MCF 10A (cell line): ENCODE measurements around the gene LAMA3. TPM values are rescaled to one million over a fixed set of nuclear protein-coding genes. Genes with fewer than 3 reads are reported as not detected.
A peak's percentile ranks its signal among the peaks of the same experiment; 100 is the strongest.

Source experiments
- BruUV-seq: library from RNA; stranded (reverse); fragments of 400-500 nt; replicated peaks from 2 replicates; lab custom pipeline; 2021; lab: Mats Ljungman, UMichigan
- CTCF ChIA-PET: fragments of 300-600 bp; sonication (Branson Sonifier 250); formaldehyde crosslinking; extraction: SDS; loops from one replicate; lab custom pipeline; 2021; ENCODE audit warnings: antibody characterized with exemption, inconsistent platforms; lab: Yijun Ruan, JAX
- POLR2A ChIA-PET: fragments of 300-600, 350-650 bp; sonication (Branson Sonifier 250); formaldehyde crosslinking; extraction: SDS; loops from one replicate; lab custom pipeline; 2020; ENCODE audit warnings: antibody characterized with exemption, inconsistent platforms; lab: Yijun Ruan, JAX
- DNase-seq: peaks from one replicate; pipeline ENCODE4 v3.0.0-alpha.2; 2018; ENCODE audit not compliant: unreplicated experiment
- H3K27ac Mint-ChIP-seq: one replicate; pipeline ENCODE4 v1.8.0; 2022; ENCODE audit warnings: mild to moderate bottlenecking, low read depth, mixed read lengths; ENCODE audit not compliant: unreplicated experiment
- H3K27me3 Mint-ChIP-seq: one replicate; pipeline ENCODE4 v1.8.0; 2022; ENCODE audit warnings: mixed read lengths; ENCODE audit not compliant: insufficient read depth, unreplicated experiment
- H3K36me3 Mint-ChIP-seq: one replicate; pipeline ENCODE4 v1.8.0; 2022; ENCODE audit warnings: mild to moderate bottlenecking, moderate library complexity, mixed read lengths; ENCODE audit not compliant: insufficient read depth, unreplicated experiment
- H3K4me1 Mint-ChIP-seq: one replicate; pipeline ENCODE4 v1.8.0; 2022; ENCODE audit warnings: mixed read lengths; ENCODE audit not compliant: insufficient read depth, unreplicated experiment
- H3K4me3 Mint-ChIP-seq: one replicate; pipeline ENCODE4 v1.8.0; 2022; ENCODE audit warnings: mild to moderate bottlenecking, moderate library complexity, mixed read lengths; ENCODE audit not compliant: unreplicated experiment
- H3K9me3 Mint-ChIP-seq: one replicate; pipeline ENCODE4 v1.8.0; 2022; ENCODE audit warnings: mixed read lengths; ENCODE audit not compliant: unreplicated experiment
- intact Hi-C: fragments of 100-400 bp; cut with micrococcal nuclease; formaldehyde crosslinking; loops from 2 replicates; pipeline ENCODE4 v1.14.1; 2022
- total RNA-seq: library from RNA; stranded (reverse); gene quantifications from 2 replicates; pipeline ENCODE4 v1.2.3, GENCODE V29; 2022
- TF ChIP-seq, protein P1 (sequence below): fragments of 200-600 bp; IDR thresholded peaks from one replicate; pipeline ENCODE4 v1.8.0; 2022; ENCODE audit warnings: antibody characterized with exemption, mild to moderate bottlenecking; ENCODE audit not compliant: unreplicated experiment

The LAMA3 gene
- total RNA-seq, 1 experiment from 2014 or later, result 371 TPM

DNA sequence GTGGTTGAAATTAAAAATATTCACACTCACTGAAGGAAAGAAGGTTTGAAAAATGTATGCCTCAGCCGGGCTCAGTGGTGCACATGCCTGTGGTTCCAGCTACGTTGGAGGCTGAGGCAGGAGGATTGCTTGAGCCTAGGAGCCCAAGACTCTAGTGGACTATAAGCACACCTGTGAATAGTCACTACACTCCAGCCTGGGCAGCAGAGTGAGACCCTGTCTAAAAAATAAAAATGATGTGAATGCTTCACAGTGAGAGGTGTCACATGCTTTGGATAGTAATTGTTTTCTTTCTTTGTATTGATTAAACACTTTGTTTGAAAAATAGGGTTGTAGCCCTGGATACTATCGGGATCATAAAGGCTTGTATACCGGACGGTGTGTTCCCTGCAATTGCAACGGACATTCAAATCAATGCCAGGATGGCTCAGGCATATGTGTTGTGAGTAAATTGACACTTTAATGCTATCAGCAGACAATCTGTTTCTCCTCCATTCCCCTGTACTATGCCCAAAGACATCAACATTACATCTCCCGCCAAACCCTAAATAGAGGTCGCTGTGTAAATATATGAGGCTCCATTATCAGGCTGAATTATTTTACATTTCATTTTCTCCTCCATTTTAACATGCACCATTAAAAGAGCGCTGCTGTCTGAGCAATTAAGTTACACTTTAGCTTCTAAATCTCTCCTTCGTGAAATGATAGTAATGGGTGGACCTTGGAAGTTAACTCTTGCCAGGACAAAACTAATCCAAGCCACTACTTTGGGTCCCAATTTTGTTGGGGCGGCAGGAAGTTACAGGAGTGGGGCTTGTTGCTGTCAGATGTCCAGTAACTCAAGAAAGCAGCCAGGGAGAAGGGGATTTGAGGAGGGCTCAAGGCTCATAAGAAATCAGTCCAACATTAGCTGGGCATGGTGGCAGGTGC, 187.0 kb downstream of the LAMA3 start:
- Mint-ChIP-seq H3K27ac (peak overlapping the region; percentile 98), H3K27me3 (no peaks in the 10 kb centered on the region), H3K9me3 (no peaks in the 10 kb centered on the region), H3K4me3 (peak overlapping the region; percentile 90), H3K36me3 (peaks cover 84% of the 10 kb centered on the region), H3K4me1 (peaks cover 39% of the 10 kb centered on the region)
- ChIA-PET CTCF (interaction anchor here (0.6 to 0.7 kb wide), 3 partner anchors 49 to 115 kb away, joined by 3 to 4 read pairs (median 4); no protein-coding TSS in a partner anchor), POLR2A (interaction anchor here (0.8 to 6.1 kb wide), 5 partner anchors 7 to 123 kb away, joined by 3 to 123 read pairs (median 5); no protein-coding TSS in a partner anchor)
- no peak for DNase-seq
- BruUV-seq, result no TSS peak
- TF ChIP-seq, protein P1, sequence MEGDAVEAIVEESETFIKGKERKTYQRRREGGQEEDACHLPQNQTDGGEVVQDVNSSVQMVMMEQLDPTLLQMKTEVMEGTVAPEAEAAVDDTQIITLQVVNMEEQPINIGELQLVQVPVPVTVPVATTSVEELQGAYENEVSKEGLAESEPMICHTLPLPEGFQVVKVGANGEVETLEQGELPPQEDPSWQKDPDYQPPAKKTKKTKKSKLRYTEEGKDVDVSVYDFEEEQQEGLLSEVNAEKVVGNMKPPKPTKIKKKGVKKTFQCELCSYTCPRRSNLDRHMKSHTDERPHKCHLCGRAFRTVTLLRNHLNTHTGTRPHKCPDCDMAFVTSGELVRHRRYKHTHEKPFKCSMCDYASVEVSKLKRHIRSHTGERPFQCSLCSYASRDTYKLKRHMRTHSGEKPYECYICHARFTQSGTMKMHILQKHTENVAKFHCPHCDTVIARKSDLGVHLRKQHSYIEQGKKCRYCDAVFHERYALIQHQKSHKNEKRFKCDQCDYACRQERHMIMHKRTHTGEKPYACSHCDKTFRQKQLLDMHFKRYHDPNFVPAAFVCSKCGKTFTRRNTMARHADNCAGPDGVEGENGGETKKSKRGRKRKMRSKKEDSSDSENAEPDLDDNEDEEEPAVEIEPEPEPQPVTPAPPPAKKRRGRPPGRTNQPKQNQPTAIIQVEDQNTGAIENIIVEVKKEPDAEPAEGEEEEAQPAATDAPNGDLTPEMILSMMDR, result no peak
- intact Hi-C loops, result no loop called here

DNA sequence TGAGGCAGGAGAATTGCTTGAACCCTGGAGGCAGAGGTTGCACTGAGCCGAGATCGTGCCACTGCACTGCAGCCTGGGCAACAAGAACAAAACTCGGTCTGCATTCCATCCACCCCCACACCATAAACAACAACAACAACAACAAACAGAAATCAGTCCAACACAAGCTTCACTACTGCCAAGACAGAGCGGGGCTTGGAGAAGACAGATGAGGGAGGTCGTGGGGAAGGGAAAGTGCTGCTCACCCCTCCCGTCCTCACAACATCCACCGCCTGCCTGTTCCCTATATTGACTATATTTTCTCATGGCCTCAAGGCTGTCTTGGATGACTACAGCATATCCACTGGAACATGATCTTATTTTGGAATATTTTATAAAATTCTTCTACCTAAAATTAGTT, 187.7 kb downstream of the LAMA3 start:
- no peak for DNase-seq
- H3K27ac Mint-ChIP-seq, result no peak overlapping the region
- TF ChIP-seq, protein P1, result no peak
- intact Hi-C loops, result no loop called here
- no TSS peak for BruUV-seq
- no peaks in the 10 kb centered on the region for H3K9me3 Mint-ChIP-seq
- peaks cover 91% of the 10 kb centered on the region for H3K36me3 Mint-ChIP-seq
- H3K27me3 Mint-ChIP-seq, result no peaks in the 10 kb centered on the region
- peak overlapping the region; percentile 90 for H3K4me3 Mint-ChIP-seq
- H3K4me1 Mint-ChIP-seq, result peaks cover 37% of the 10 kb centered on the region
- POLR2A ChIA-PET, result interaction anchor here (0.8 to 1.9 kb wide), 4 partner anchors 10 to 122 kb away, joined by 3 to 11 read pairs (median 4); no protein-coding TSS in a partner anchor
- CTCF ChIA-PET, result interaction anchor here (0.6 to 0.8 kb wide), 4 partner anchors 9 to 116 kb away, joined by 3 to 4 read pairs (median 4); no protein-coding TSS in a partner anchor

DNA sequence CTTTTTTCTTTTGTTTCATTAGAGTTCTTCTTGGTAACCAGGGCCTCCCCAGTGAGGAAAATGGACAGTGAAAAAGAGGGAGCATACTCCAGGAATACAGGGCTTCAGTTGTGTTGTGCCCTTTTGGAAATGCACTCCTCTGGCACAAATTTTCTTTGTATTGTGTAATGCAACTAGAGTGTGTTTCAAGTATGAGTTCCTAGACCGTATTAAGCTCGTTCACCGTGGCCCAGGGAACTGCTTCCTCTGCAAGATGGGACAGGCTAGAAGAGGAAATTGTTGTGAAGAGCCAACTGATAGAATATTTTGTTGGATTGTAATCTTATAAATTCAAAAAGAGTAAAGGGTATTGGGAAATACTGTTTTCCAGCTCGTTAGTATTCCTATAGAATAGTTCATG, 188.1 kb downstream of the LAMA3 start:
- TF ChIP-seq, protein P1, result no peak
- peaks cover 36% of the 10 kb centered on the region for H3K4me1 Mint-ChIP-seq
- POLR2A ChIA-PET, result interaction anchor here (0.8 to 1.9 kb wide), 3 partner anchors 11 to 53 kb away, joined by 3 to 11 read pairs (median 5); no protein-coding TSS in a partner anchor
- H3K9me3 Mint-ChIP-seq, result no peaks in the 10 kb centered on the region
- H3K27me3 Mint-ChIP-seq, result no peaks in the 10 kb centered on the region
- H3K27ac Mint-ChIP-seq, result no peak overlapping the region
- DNase-seq, result no peak
- CTCF ChIA-PET, result interaction anchor here (0.6 to 1.1 kb wide), 4 partner anchors 8 to 367 kb away, joined by 3 to 4 read pairs (median 3); no protein-coding TSS in a partner anchor
- BruUV-seq, result no TSS peak
- no peak overlapping the region for H3K4me3 Mint-ChIP-seq
- intact Hi-C loops, result no loop called here
- H3K36me3 Mint-ChIP-seq, result peaks cover 95% of the 10 kb centered on the region

DNA sequence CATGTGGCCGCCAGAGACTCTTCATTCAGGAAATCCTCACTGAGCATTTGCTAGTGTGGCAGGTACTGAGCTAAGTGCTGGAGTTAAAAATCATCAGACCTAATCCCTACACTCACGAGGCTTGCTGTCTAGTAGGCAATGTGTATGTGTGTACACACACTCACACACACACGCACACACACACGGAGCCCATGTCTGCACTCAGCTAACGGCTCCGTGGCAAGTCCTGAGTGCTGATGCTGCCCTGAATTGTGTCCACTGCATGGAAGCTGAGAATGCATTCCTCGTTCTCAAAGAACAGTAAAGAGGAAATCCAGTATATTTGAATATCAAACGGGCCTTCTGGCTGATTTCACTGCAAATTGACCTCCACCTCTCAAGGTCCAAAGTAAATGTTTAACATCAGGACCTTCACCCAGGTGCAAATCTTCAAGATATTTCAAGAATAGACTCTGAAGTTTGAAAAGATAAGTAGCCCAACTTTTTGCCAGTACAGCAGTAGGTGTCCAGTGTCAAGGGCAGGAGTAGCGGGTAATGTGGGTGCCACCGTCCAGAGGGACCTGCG, 189.2 kb downstream of the LAMA3 start:
- Mint-ChIP-seq H3K27ac (no peak overlapping the region), H3K9me3 (no peaks in the 10 kb centered on the region), H3K36me3 (peaks cover 98% of the 10 kb centered on the region), H3K27me3 (no peaks in the 10 kb centered on the region), H3K4me3 (no peak overlapping the region), H3K4me1 (peaks cover 42% of the 10 kb centered on the region)
- no TSS peak for BruUV-seq
- DNase-seq, result no peak
- POLR2A ChIA-PET, result interaction anchor here (1.2 kb wide), 1 partner anchor 9 kb away, joined by 3 read pairs; no protein-coding TSS in a partner anchor
- TF ChIP-seq, protein P1, result no peak
- CTCF ChIA-PET, result interaction anchor here (1.1 kb wide), 1 partner anchor 40 kb away, joined by 4 read pairs; no protein-coding TSS in a partner anchor
- intact Hi-C loops, result no loop called here
